ENCODE measurements around the gene BANP. TPM values are rescaled to one million over a fixed set of nuclear protein-coding genes. Genes with fewer than 3 reads are reported as not detected.

The BANP gene
- total RNA-seq, 3 donors from 2014 or later = 21.9 to 45.4 (median 32.4) TPM

DNA sequence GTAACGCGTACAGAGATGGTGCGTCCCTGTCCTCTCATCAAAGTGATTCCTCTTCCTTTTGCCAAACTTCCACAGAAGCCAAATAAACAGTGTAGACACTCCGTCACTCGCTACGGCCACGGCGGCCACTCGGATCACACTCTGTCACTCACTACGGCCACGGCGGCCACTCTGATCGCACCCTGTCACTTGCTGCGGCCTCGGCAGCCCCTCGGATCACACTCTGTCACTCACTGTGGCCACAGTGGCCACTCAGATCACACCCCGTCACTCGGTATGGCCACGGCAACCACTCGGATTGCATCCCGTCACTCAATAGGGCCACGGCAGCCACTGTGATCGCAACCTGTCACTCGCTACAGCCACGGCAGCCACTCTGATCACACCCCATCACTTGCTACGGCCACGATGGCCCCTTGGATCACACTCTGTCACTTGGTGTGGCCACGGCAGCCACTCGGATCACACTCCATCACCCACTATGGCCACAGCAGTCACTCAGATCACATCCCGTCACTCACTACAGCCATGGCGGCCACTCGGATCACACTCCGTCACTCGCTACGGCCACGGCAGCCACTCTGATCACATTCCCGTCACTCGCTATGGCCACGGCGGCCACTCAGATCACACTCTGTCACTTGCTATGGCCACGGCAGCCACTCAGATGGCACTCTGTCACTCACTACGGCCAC lies 170.8 kb downstream of the BANP start:
- TF ChIP-seq CTCF (IDR thresholded peaks at IDR 0.05) = no peak
- TF ChIP-seq POLR2AphosphoS5 (IDR thresholded peaks at IDR 0.05) = no peak
- TF ChIP-seq POLR2A (IDR thresholded peaks at IDR 0.05) = no peak
- intact Hi-C loops (cut with DNase I; ENCODE audit: low total_unique reads) = no loop called here
- Histone ChIP-seq H3K4me1 (no peaks in the 10 kb centered on the region), H3K4me3 (no peak overlapping the region), H3K36me3 (no peaks in the 10 kb centered on the region), H3K27ac (no peak overlapping the region), H3K9me3 (no peaks in the 10 kb centered on the region), H3K27me3 (no peaks in the 10 kb centered on the region)
- DNase-seq (ENCODE audit: low spot score in 2 of 2) = no peak

Other genes with a start within 250 kb of the BANP start
- gene KLHDC4, start 185.4 kb upstream of the BANP start, total RNA-seq = 10 to 100 TPM; 25.9 to 35.6 (median 32.4) TPM
- gene SLC7A5, start 81.9 kb upstream of the BANP start, total RNA-seq = 1 to 10 TPM in 2 of 3 donors, under 1 TPM in 1; 0.48 to 7.3 (median 5.9) TPM
- gene CA5A, start 14.9 kb upstream of the BANP start, total RNA-seq = not detected

All from breast epithelium (tissue), 4 donors.